H9 (cell line): ENCODE data around the gene GPR156. TPM values are rescaled to one million over a fixed set of nuclear protein-coding genes. Genes with fewer than 3 reads are reported as not detected.

Experiments
- DNase-seq: peaks from one replicate; pipeline ENCODE4 v3.0.0-alpha.2; 2017
- H2AFZ ChIP-seq: one replicate; pipeline ENCODE4 v1.6.1; 2013; ENCODE audit warnings: mild to moderate bottlenecking, low read length, control low read depth, moderate library complexity
- H2AK5ac ChIP-seq: 2 replicates; pipeline ENCODE4 v1.6.1; 2013; ENCODE audit warnings: low read length, control low read depth, mixed read lengths; ENCODE audit not compliant: insufficient read length
- H2BK120ac ChIP-seq: one replicate; pipeline ENCODE4 v1.6.1; 2013; ENCODE audit warnings: low read depth, mild to moderate bottlenecking, low read length, control low read depth, inconsistent platforms; ENCODE audit not compliant: poor library complexity, severe bottlenecking
- H2BK12ac ChIP-seq: 2 replicates; pipeline ENCODE4 v1.6.1; 2013; ENCODE audit warnings: low read length, control low read depth, mixed read lengths, low read depth; ENCODE audit not compliant: insufficient read length
- H2BK15ac ChIP-seq: 2 replicates; pipeline ENCODE4 v1.6.1; 2013; ENCODE audit warnings: low read depth, low read length, control low read depth
- H2BK20ac ChIP-seq: one replicate; pipeline ENCODE4 v1.6.1; 2013; ENCODE audit warnings: low read depth, mild to moderate bottlenecking, low read length, control low read depth, inconsistent platforms; ENCODE audit not compliant: poor library complexity, severe bottlenecking
- H2BK5ac ChIP-seq: 2 replicates; pipeline ENCODE4 v1.6.1; 2013; ENCODE audit warnings: low read length, control low read depth, mixed read lengths; ENCODE audit not compliant: insufficient read length
- H3K14ac ChIP-seq: 2 replicates; pipeline ENCODE4 v1.6.1; 2013; ENCODE audit warnings: low read length, control low read depth; ENCODE audit not compliant: insufficient read depth
- H3K18ac ChIP-seq: 2 replicates; pipeline ENCODE4 v1.6.1; 2013; ENCODE audit warnings: low read depth, mild to moderate bottlenecking, mixed read lengths, low read length, control low read depth; ENCODE audit not compliant: insufficient read length
- H3K23ac ChIP-seq: 2 replicates; pipeline ENCODE4 v1.6.1; 2013; ENCODE audit warnings: low read length, control low read depth, mixed read lengths, low read depth; ENCODE audit not compliant: insufficient read length
- H3K23me2 ChIP-seq: 2 replicates; pipeline ENCODE4 v1.6.1; 2013; ENCODE audit warnings: low read depth, mild to moderate bottlenecking, mixed read lengths, low read length, control low read depth; ENCODE audit not compliant: insufficient read length, poor library complexity, severe bottlenecking
- H3K27ac ChIP-seq: 2 replicates; pipeline ENCODE4 v1.5.1; 2013; ENCODE audit warnings: low read length, control low read depth, mixed read lengths, low read depth; ENCODE audit not compliant: insufficient read length
- H3K27me3 ChIP-seq: 2 replicates; pipeline ENCODE4 v1.6.1; 2013; ENCODE audit warnings: low read length, control low read depth, inconsistent platforms; ENCODE audit not compliant: insufficient read depth
- H3K4ac ChIP-seq: 2 replicates; pipeline ENCODE4 v1.6.1; 2013; ENCODE audit warnings: low read depth, mild to moderate bottlenecking, control low read depth, inconsistent platforms, low read length, moderate library complexity
- H3K4me1 ChIP-seq: 2 replicates; pipeline ENCODE4 v1.6.1; 2013; ENCODE audit warnings: low read length, control low read depth, inconsistent platforms; ENCODE audit not compliant: insufficient read depth
- H3K4me2 ChIP-seq: 2 replicates; pipeline ENCODE4 v1.6.1; 2013; ENCODE audit warnings: low read length, control low read depth, mixed read lengths; ENCODE audit not compliant: insufficient read length, insufficient read depth
- H3K56ac ChIP-seq: 2 replicates; pipeline ENCODE4 v1.6.1; 2013; ENCODE audit warnings: low read depth, mild to moderate bottlenecking, mixed read lengths, low read length, control low read depth; ENCODE audit not compliant: insufficient read length
- H3K79me1 ChIP-seq: 2 replicates; pipeline ENCODE4 v1.6.1; 2013; ENCODE audit warnings: low read depth, mild to moderate bottlenecking, moderate library complexity, low read length, control low read depth, inconsistent platforms; ENCODE audit not compliant: insufficient read depth, poor library complexity, severe bottlenecking
- H3K79me2 ChIP-seq: 2 replicates; pipeline ENCODE4 v1.6.1; 2013; ENCODE audit warnings: low read length, control low read depth, inconsistent platforms; ENCODE audit not compliant: insufficient read depth
- H3K9ac ChIP-seq: 2 replicates; pipeline ENCODE4 v1.6.1; 2013; ENCODE audit warnings: low read length, control low read depth, mixed read lengths; ENCODE audit not compliant: insufficient read length; ENCODE audit errors: extremely low read depth
- H3K9me3 ChIP-seq: one replicate; pipeline ENCODE4 v1.6.1; 2013; ENCODE audit warnings: low read depth, low read length, inconsistent platforms; ENCODE audit not compliant: control insufficient read depth
- H3T11ph ChIP-seq: one replicate; pipeline ENCODE4 v1.6.1; 2013; ENCODE audit warnings: mild to moderate bottlenecking, low read length, control low read depth, inconsistent platforms
- H4K20me1 ChIP-seq: one replicate; pipeline ENCODE4 v1.6.1; 2013; ENCODE audit not compliant: control insufficient read depth, insufficient read length, insufficient read depth
- H4K5ac ChIP-seq: 2 replicates; pipeline ENCODE4 v1.6.1; 2013; ENCODE audit warnings: low read depth, mild to moderate bottlenecking, mixed read lengths, low read length, control low read depth; ENCODE audit not compliant: insufficient read length
- H4K8ac ChIP-seq: replicated peaks from 2 replicates; pipeline ENCODE4 v1.6.1; 2013; ENCODE audit warnings: low read length, control low read depth, mixed read lengths, low read depth; ENCODE audit not compliant: insufficient read length
- H4K91ac ChIP-seq: 2 replicates; pipeline ENCODE4 v1.6.1; 2013; ENCODE audit warnings: low read depth, mild to moderate bottlenecking, moderate library complexity, mixed read lengths, low read length, control low read depth; ENCODE audit not compliant: insufficient read length
- H3K27ac Mint-ChIP-seq, 3 experiments: 2 replicates in 2 of 3; 3 replicates in 1 of 3; pipeline ENCODE4 v1.8.0; 2020 to 2021; ENCODE audit warnings: mixed read lengths in 3 of 3, mild to moderate bottlenecking in 1 of 3, moderate library complexity in 1 of 3
- H3K27me3 Mint-ChIP-seq: 2 replicates; pipeline ENCODE4 v1.8.0; 2021; ENCODE audit warnings: low read depth, mild to moderate bottlenecking, moderate library complexity, mixed read lengths
- H3K36me3 Mint-ChIP-seq, 3 experiments: 2 replicates in 2 of 3; 3 replicates in 1 of 3; pipeline ENCODE4 v1.8.0; 2020 to 2021; ENCODE audit warnings: low read depth in 3 of 3, mixed read lengths in 3 of 3; ENCODE audit not compliant: insufficient read depth in 1 of 3
- H3K4me1 Mint-ChIP-seq, 2 experiments: 2 replicates each; pipeline ENCODE4 v1.8.0; 2020; ENCODE audit warnings: mixed read lengths in 2 of 2
- H3K4me3 Mint-ChIP-seq, 2 experiments: 2 replicates in 1 of 2; 3 replicates in 1 of 2; pipeline ENCODE4 v1.8.0; 2020 to 2021; ENCODE audit warnings: mild to moderate bottlenecking in 2 of 2, mixed read lengths in 2 of 2, moderate library complexity in 1 of 2
- H3K9me3 Mint-ChIP-seq, 2 experiments: 2 replicates in 1 of 2; 3 replicates in 1 of 2; pipeline ENCODE4 v1.8.0; 2020; ENCODE audit warnings: mild to moderate bottlenecking in 2 of 2, mixed read lengths in 2 of 2, moderate library complexity in 1 of 2
- WGBS: extraction: QIAGEN DNeasy Blood & Tissue Kit; methylation state at CpG from one replicate; pipeline ENCODE4 v1.1.7; 2013; ENCODE audit warnings: missing lambda C conversion rate, low lambda C conversion rate, mixed read lengths; ENCODE audit not compliant: insufficient read length; ENCODE audit errors: extremely low coverage; 5-methylcytosine and 5-hydroxymethylcytosine counted together
- total RNA-seq: library from RNA; stranded (reverse); gene quantifications from 2 replicates; pipeline ENCODE4 v1.2.1, GENCODE V29; 2021
- TF ChIP-seq, protein P1 (sequence below): fragments of 200-600 bp; sonication (generic); conservative IDR thresholded peaks from 3 replicates; pipeline ENCODE4 v1.8.0; 2021; ENCODE audit warnings: antibody characterized with exemption, mild to moderate bottlenecking

Gene GPR156
- total RNA-seq, 1 experiment from 2014 or later: 1.8 TPM

DNA sequence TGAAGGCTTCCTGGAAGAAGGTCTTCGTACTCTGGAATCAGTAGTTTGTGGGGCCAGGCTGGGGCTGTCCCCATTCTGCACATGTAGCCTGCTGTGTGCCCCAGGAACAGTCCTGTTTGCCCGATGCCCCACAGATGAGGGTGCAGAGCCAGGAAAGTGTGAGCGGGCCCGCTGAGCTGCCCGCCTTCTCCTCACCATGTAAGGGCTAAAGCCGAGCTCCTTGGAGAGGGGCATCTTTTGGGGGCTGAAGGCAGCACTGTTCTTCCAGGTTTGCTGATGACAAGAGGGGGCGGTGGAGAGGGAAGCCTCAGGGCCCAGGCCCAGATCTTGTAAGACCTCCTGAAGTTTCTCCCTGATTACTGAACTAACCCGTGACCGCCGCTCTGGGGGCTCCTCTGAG is 117.5 kb downstream of the GPR156 start:
- Histone ChIP-seq H3K27me3 (no peaks in the 10 kb centered on the region), H3K14ac (no peak overlapping the region), H3K23ac (no peak overlapping the region), H3K79me2 (no peaks in the 10 kb centered on the region), H3K23me2 (no peaks in the 10 kb centered on the region), H2AK5ac (no peak overlapping the region), H2BK12ac (no peak overlapping the region), H3K56ac (no peak overlapping the region), H2BK20ac (no peak overlapping the region), H3K4me1 (no peaks in the 10 kb centered on the region; the same call in 1 of the 2 replicates), H3T11ph (no peak overlapping the region), H2BK5ac (no peak overlapping the region), H3K27ac (no peak overlapping the region), H3K9ac (no peak overlapping the region), H3K79me1 (no peaks in the 10 kb centered on the region), H2BK15ac (no peak overlapping the region), H2AFZ (no peak overlapping the region), H3K18ac (no peak overlapping the region), H2BK120ac (no peak overlapping the region), H4K5ac (no peak overlapping the region), H4K91ac (no peak overlapping the region), H3K9me3 (no peaks in the 10 kb centered on the region), H3K4me2 (no peak overlapping the region), H4K20me1 (no peaks in the 10 kb centered on the region), H4K8ac (no peak overlapping the region), H3K4ac (no peak overlapping the region)
- no peak for DNase-seq
- WGBS: no CpG with 5 or more reads among the region's 10 CpGs
- TF ChIP-seq, protein P1, sequence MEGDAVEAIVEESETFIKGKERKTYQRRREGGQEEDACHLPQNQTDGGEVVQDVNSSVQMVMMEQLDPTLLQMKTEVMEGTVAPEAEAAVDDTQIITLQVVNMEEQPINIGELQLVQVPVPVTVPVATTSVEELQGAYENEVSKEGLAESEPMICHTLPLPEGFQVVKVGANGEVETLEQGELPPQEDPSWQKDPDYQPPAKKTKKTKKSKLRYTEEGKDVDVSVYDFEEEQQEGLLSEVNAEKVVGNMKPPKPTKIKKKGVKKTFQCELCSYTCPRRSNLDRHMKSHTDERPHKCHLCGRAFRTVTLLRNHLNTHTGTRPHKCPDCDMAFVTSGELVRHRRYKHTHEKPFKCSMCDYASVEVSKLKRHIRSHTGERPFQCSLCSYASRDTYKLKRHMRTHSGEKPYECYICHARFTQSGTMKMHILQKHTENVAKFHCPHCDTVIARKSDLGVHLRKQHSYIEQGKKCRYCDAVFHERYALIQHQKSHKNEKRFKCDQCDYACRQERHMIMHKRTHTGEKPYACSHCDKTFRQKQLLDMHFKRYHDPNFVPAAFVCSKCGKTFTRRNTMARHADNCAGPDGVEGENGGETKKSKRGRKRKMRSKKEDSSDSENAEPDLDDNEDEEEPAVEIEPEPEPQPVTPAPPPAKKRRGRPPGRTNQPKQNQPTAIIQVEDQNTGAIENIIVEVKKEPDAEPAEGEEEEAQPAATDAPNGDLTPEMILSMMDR: no peak
- no peaks in the 10 kb centered on the region for H3K27me3 Mint-ChIP-seq
- no peak overlapping the region for H3K27ac Mint-ChIP-seq
- H3K9me3 Mint-ChIP-seq: no peaks in the 10 kb centered on the region
- no peaks in the 10 kb centered on the region for H3K36me3 Mint-ChIP-seq
- H3K4me3 Mint-ChIP-seq: no peak overlapping the region
- no peaks in the 10 kb centered on the region for H3K4me1 Mint-ChIP-seq
